T-helper 2 cell treated with Interferon-gamma antibody and Interleukin-4, amounts not matched to agents 100 ng/mL and 5 ng/mL, for 36 hours (primary cell): ENCODE measurements around the gene ITSN2. TPM values are rescaled to one million over a fixed set of nuclear protein-coding genes. Genes with fewer than 3 reads are reported as not detected.
"Not testable (repeated sequence)": the region's sequence is repeated elsewhere in the genome, so short reads cannot be mapped to it uniquely, and the experiment has no call there.

Source experiments
- intact Hi-C: fragments of 100-400 bp; cut with micrococcal nuclease; formaldehyde crosslinking; loops from one replicate; pipeline ENCODE4 v1.15.1; 2023
- total RNA-seq: library from RNA; stranded (reverse); gene quantifications from 2 replicates; pipeline ENCODE4 v1.2.3, GENCODE V29; 2022

ITSN2 gene
- total RNA-seq, 1 donor from 2014 or later, result 64.2 TPM

DNA sequence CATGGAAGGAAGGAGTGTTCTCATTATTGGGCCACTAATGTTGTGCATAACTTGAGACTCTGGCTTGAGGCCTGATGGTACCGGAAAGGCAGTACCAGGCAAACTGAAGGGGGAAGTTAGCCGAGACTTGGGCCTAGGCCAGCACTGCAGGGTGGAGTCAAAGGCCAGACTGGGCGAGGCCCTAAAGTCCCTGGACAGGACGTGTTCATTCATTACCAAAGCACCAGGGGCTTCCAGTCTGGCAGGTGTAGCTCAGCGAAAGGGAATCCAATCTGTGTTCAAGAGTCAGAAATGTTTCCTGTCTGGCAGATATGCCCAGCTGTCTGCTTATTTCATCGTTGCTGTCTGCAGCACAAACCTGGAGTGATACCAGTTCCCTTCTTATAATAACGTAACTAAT is 4.7 kb upstream of the ITSN2 start:
- intact Hi-C loops, result no loop called here

DNA sequence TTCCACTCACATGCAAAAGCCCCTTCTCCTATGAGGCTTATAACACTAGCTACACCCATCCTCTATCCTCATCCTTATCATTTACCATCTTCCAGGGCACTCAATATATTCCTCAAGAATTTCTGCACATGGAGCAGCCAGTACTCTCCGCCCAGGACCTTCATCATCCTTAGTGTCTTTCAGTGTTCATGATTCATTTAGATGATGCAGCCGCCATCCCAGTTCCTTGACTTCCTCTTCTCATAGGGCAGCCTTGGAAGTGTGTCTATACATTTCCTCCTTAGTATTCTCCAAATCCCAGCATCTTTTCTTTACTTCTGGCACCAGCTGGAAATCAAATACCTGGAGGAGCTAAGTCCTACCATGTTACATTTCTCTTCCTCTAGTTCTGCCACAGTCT is 3.0 kb upstream of the ITSN2 start:
- intact Hi-C loops, result loop anchor here (5.0 kb wide), 3 partner anchors 129 to 436 kb away; partner anchors contain the start of genes ATAD2B, FAM228B, NCOA1 and PFN4

- intact Hi-C loops, result loop anchor here (5.0 kb wide), 3 partner anchors 130 to 435 kb away; partner anchors contain the start of genes ATAD2B, FAM228B, NCOA1 and PFN4
Observed at GRCh38 chr2:24362253-24362652, 1.9 kb upstream of the ITSN2 start.

DNA sequence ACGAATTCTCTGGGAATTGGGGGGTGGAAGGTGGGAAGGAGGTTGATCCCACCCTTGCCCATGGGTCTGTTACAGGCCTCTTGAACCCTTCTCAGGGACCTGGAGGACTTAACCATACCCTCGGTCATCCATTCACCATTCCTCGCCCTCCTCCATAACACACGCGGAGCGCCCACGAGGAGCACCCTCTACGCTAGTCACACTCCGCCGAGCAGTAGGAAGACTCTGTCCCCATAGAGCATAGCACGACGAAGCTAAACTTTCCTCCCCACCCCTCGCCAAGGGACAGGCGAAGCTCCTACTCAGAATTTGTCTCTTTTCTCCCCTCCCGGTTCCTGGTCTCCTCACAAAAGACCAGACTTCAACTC is 611 bp upstream of the ITSN2 start:
- intact Hi-C loops, result loop anchor here (1.0 to 5.0 kb wide), 5 partner anchors 131 to 434 kb away; partner anchors contain the start of genes ATAD2B, CENPO, FAM228B and NCOA1

DNA sequence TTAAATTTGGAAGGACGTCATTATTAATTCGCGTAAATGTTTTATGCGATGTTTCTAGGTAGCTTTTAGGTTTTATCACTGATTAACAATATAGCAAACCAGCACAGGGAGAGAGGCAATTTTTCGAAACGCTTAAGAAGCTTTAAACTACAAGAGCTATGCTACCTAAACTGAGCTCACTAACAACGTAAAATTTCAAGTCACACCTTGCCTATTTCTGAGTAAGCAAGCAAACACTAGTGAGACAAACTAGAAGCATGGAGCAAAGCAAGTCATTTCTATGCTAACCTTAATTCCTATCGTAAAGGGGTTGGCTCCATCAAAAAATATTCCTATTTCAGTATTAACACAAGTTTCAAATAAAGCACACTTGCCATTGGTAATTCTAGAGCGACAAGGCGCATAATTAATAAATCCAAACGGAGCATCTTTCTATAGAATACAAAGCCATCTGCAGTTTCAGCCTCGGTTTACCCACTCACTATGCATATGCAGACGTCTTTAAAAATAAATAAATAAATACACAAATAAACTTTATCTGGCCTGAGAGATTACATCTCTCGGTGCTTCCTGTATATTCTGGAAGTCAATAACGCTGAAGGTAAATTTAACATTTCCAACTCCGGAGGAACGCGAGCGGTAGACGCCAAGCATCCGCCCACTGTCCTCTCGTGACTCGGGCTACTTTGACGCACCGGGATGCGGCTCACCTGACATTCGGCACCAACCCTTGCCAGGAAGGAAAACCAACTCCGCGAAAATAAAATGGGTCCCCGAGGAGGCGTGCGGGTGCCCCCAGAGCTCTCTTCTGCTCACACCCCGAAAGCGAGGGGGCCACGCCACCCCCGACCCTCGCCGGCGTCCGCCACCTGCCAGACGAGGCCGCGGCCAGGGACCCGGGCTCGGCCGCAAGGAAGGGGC is 947 bp downstream of the ITSN2 start:
- intact Hi-C loops, result loop anchor here (1.0 to 5.0 kb wide), 5 partner anchors 133 to 434 kb away; partner anchors contain the start of genes ATAD2B, CENPO, FAM228B and NCOA1

GRCh38 chr2:24357767-24358166 is 2.6 kb downstream of the ITSN2 start:
- intact Hi-C loops, result not testable (repeated sequence)

DNA sequence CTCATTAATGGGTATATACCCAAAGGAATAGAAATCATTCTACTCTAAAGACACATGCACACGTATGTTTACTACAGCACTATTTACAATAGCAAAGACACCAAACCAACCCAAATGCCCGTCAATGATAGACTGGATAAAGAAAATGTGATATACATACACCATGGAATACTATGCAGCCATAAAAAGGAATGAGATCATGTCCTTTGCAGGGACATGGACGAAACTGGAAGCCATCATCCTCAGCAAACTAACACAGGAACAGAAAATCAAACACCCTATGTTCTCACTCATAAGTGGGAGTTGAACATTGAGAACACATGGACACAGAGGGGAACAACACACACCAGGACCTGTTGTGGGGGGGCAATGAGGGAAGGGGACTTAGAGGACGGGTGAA is 3.2 kb downstream of the ITSN2 start:
- intact Hi-C loops, result not testable (repeated sequence)

GRCh38 chr2:24354957-24355356 is 5.4 kb downstream of the ITSN2 start:
- intact Hi-C loops, result no loop called here

- intact Hi-C loops, result no loop called here
Observed at GRCh38 chr2:24354395-24354794, 5.9 kb downstream of the ITSN2 start.

GRCh38 chr2:24353973-24354372 is 6.4 kb downstream of the ITSN2 start:
- intact Hi-C loops, result no loop called here

DNA sequence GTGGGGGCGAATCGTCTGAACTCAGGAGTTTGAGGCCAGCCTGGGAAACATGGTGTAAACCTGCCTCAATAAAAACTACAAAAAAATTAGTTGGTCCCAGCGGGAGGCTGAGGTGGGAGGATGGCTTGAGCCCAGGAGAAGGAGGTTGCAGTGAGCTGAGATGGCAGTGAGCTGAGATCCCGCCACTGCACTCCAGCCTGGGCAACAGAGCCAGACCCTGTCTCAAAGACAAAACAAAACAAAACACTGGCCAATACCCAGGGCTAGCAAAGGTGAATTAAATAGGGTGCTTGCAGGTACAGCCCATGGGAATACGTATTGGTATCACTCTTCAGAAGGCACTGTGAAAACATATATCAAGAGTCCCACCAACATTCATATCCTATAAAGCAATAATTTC is 7.0 kb downstream of the ITSN2 start:
- intact Hi-C loops, result no loop called here

DNA sequence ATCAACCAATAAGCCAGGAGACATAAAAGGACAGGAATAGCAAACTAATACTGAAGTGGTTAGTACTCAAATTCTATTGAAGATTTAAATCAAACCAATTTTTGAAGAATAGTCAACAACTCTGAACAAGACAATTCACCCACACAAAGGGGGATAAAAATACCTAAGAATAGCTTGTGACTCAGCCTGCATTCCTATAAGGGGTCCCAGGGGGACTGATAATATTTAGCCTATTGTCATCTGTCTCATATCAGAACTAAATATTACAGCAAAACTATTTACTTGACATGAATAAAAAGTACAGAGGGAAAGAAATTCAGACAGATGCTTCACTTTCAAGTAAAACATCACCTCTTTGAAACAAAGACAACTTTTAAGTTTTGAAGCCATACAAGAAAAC is 7.7 kb downstream of the ITSN2 start:
- intact Hi-C loops, result no loop called here

GRCh38 chr2:24351981-24352380 is 8.4 kb downstream of the ITSN2 start:
- intact Hi-C loops, result no loop called here

- intact Hi-C loops, result no loop called here
Observed at GRCh38 chr2:24351627-24351938, 8.8 kb downstream of the ITSN2 start.

GRCh38 chr2:24350826-24351626 is 9.3 kb downstream of the ITSN2 start:
- intact Hi-C loops, result no loop called here

GRCh38 chr2:24349097-24349496 is 11.2 kb downstream of the ITSN2 start:
- intact Hi-C loops, result no loop called here

- intact Hi-C loops, result no loop called here
Observed at GRCh38 chr2:24345937-24346336, 14.4 kb downstream of the ITSN2 start.

DNA sequence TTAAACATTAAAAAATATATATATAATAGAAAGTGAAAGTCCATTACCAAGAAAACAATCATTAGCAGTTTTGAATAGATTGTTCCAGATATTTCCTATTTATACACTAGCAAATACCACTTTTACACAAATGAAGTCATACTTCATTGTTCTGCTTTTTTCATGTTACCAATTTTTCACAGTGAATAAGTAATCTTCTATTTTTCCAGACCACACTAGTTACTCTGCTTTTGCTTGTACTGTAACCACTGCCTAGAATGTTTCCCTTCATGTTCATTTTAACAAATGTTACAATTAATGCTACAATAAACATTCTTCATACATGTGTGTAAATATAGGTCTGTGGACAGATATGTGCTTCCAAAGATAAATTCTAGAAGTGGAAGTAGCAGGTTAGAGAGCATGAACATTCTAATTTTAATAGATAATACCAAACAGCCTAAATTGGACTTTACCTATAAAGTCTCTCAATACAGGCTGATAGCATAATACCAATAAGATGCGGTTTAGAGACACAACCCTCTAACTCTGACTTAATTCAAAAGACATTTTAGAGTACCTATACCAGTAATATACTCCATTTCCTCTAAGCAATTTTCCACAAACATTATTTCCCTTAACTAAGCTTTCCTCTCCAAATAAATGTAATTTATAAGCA is 17.0 kb downstream of the ITSN2 start:
- intact Hi-C loops, result no loop called here

GRCh38 chr2:24342110-24342910 is 18.0 kb downstream of the ITSN2 start:
- intact Hi-C loops, result no loop called here

DNA sequence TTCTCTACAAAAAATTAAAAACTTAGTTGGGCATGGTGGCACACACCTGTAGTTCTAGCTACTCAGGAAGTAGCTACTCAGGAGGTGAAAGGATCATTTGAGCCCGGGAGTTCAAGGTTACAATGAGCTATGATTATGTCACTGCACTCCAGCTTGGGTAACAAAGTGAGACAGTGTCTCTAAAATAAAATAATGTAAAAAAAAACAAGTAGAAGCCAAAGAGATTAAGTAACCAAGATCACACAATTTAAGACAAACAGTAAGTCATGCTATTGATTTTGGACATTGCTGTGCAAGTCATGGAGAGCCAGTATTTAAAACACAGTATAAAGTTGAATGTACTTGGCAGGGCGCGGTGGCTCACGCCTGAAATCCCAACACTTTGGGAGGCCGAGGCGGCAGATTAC is 20.5 kb downstream of the ITSN2 start:
- intact Hi-C loops, result no loop called here

GRCh38 chr2:24339098-24339497 is 21.2 kb downstream of the ITSN2 start:
- intact Hi-C loops, result not testable (repeated sequence)
